ENCODE data around the gene CAMTA1. TPM values are rescaled to one million over a fixed set of nuclear protein-coding genes. Genes with fewer than 3 reads are reported as not detected.

CAMTA1 gene
- total RNA-seq, 1 experiment from 2014 or later = 69.5 TPM

GRCh38 chr1:7278827-7279765 is 493.8 kb downstream of the CAMTA1 start:
- H3K79me2 ChIP-seq (ENCODE audit: insufficient read depth, low read length) = no peaks in the 10 kb centered on the region
- H4K20me1 ChIP-seq (ENCODE audit: insufficient read depth) = no peaks in the 10 kb centered on the region
- no peak overlapping the region for H3K27ac ChIP-seq (ENCODE audit: low read depth, low read length)
- CTCF ChIA-PET = no interaction called here
- no peaks in the 10 kb centered on the region for H3K36me3 ChIP-seq (ENCODE audit: control insufficient read depth in 1 of 2, insufficient read depth in 2 of 2, low read length in 2 of 2)
- no peak overlapping the region for H2AFZ ChIP-seq (ENCODE audit: low read depth, low read length, poor library complexity, severe bottlenecking)
- no TSS peak for BruUV-seq (replicated peaks)
- no peaks in the 10 kb centered on the region for H3K27me3 ChIP-seq (ENCODE audit: insufficient read depth, low read length)
- H3K9ac ChIP-seq (ENCODE audit: low read length) = no peak overlapping the region
- DNase-seq (ENCODE audit: low read depth, low spot score) = no peak
- H3K4me1 ChIP-seq (ENCODE audit: control insufficient read depth in 1 of 2, insufficient read depth in 2 of 2, low read length in 2 of 2) = no peaks in the 10 kb centered on the region
- H3K9me2 ChIP-seq (ENCODE audit: insufficient read depth) = no peaks in the 10 kb centered on the region
- RAD21 ChIA-PET (ENCODE audit: low non-redundant PET in 1 of 2, low total read pairs in 2 of 2, uncharacterized antibody in 2 of 2, unreplicated experiment in 2 of 2) = no interaction called here
- intact Hi-C loops (cut with micrococcal nuclease) = no loop called here
- H3K4me2 ChIP-seq (ENCODE audit: low read length) = no peak overlapping the region
- ATAC-seq = no peak
- H3K9me3 ChIP-seq (ENCODE audit: control insufficient read depth in 1 of 2, insufficient read depth in 1 of 2, low read depth in 1 of 2, low read length in 2 of 2) = no peaks in the 10 kb centered on the region; a peak in 1 of 4 replicates
- POLR2A ChIA-PET = no interaction called here
- TF ChIP-seq ZNF274 (IDR thresholded peaks at IDR 0.05; ENCODE audit: low read depth, low read length) (no peak), REST (IDR thresholded peaks at IDR 0.05; ENCODE audit: low read depth) (no peak), SP1 (IDR thresholded peaks at IDR 0.05; ENCODE audit: low read depth) (no peak), CEBPB (IDR thresholded peaks at IDR 0.05; ENCODE audit: low read depth) (no peak), EZH2 (IDR thresholded peaks at IDR 0.05) (no peak), CTCF (IDR thresholded peaks at IDR 0.05 in 2 of 3, conservative IDR thresholded peaks at IDR 0.05 in 1 of 3; ENCODE audit: borderline replicate concordance in 1 of 3, insufficient read depth in 1 of 3, low read depth in 2 of 3, low read length in 2 of 3) (no peak), ZBTB33 (IDR thresholded peaks at IDR 0.05; ENCODE audit: extremely low read depth, insufficient replicate concordance, low read length) (no peak), POLR2A (IDR thresholded peaks at IDR 0.05; ENCODE audit: borderline replicate concordance, extremely low read depth, insufficient read depth, insufficient read length) (no peak), YY1 (IDR thresholded peaks at IDR 0.05; ENCODE audit: extremely low read depth, insufficient replicate concordance, low read depth, low read length) (no peak), ATF3 (IDR thresholded peaks at IDR 0.05) (no peak), SRF (IDR thresholded peaks at IDR 0.05; ENCODE audit: low read depth) (no peak)
- H3K4me3 ChIP-seq (replicated peaks in 1 of 2; ENCODE audit: low read depth in 1 of 2, low read length in 2 of 2) = no peak overlapping the region

All from HCT116 (cell line).